ENCODE results near the gene CEMP1. TPM values are rescaled to one million over a fixed set of nuclear protein-coding genes. Genes with fewer than 3 reads are reported as not detected.

Gene CEMP1
- total and polyA plus RNA-seq, 2 experiments from 2014 or later: 0.31 to 7.5 TPM

DNA sequence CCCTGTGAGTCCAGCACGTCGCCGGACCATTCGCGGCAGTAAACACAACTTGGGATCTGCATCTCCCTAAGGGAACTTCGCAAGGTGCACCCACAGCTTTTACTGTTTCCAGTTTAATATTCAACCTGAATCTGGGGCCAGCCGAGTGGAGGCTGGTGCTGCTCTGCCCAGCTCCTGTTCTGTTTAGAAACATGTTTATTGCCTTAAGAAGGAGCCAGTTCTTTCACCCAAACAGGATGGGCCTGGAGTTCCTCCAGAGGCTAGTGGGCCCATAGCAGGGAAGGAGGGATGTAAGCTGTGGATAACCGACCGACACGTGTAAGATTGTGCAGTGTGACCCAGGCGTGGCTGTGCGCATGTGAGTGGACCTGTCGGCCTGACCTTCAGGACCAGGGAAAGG, 38.9 kb downstream of the CEMP1 start (continued):
- no peak for TF ChIP-seq ETS1 (IDR thresholded peaks at IDR 0.05)

- H3K27ac Mint-ChIP-seq: no peak overlapping the region
- no peak for ATAC-seq
These were observed 40.8 kb downstream of the CEMP1 start for GRCh38 chr16:2490190-2491105.

More at GRCh38 chr16:2490190-2491105, 40.8 kb downstream of the CEMP1 start:
- Histone ChIP-seq H3F3A (replicated peaks; ENCODE audit: low read depth) (no peaks in the 10 kb centered on the region), H3K4me2 (no peak overlapping the region), H4K20me1 (replicated peaks; ENCODE audit: insufficient read depth) (no peaks in the 10 kb centered on the region; the same call in 1 of the 2 replicates), H3K27me3 (ENCODE audit: insufficient read depth) (no peaks in the 10 kb centered on the region), H3K27ac (ENCODE audit: low read depth) (no peak overlapping the region), H3K79me2 (replicated peaks; ENCODE audit: insufficient read depth) (0 out of 2 replicates have a peak, but pooled peaks cover 3% of the 10 kb centered on the region), H3K9me2 (ENCODE audit: insufficient read depth) (no peaks in the 10 kb centered on the region), H3K4me1 (ENCODE audit: insufficient read depth) (no peaks in the 10 kb centered on the region), H3K36me3 (ENCODE audit: insufficient read depth) (no peaks in the 10 kb centered on the region), H2AFZ (no peak overlapping the region), H3K4me3 (no peak overlapping the region)
- TF ChIP-seq NANOG (IDR thresholded peaks at IDR 0.05; ENCODE audit: borderline replicate concordance) (no peak), ZNF114 (CRISPR knock-in tag; IDR thresholded peaks at IDR 0.05) (no peak), POLR2AphosphoS5 (IDR thresholded peaks at IDR 0.05; ENCODE audit: low read depth) (no peak), REST (IDR thresholded peaks at IDR 0.05; ENCODE audit: unreplicated experiment) (no peak), CREB1 (CRISPR knock-in tag; IDR thresholded peaks at IDR 0.05; ENCODE audit: low read depth) (no peak)
- H3K4me1 Mint-ChIP-seq: peaks cover 9% of the 10 kb centered on the region; the same call in 2 of the 3 replicates
- H3K27me3 Mint-ChIP-seq (ENCODE audit: insufficient read depth, low read depth, poor library complexity): peaks cover 13% of the 10 kb centered on the region
- no peaks in the 10 kb centered on the region for H3K9me3 Mint-ChIP-seq
- H3K36me3 Mint-ChIP-seq (ENCODE audit: low read depth): no peaks in the 10 kb centered on the region
- no peak overlapping the region for H3K4me3 Mint-ChIP-seq
- no peak for DNase-seq (ENCODE audit: low spot score)

All from GM23338 (cell line).